HG03135 (cell line): ENCODE results near the gene LRIT1.

Experiments
- ATAC-seq: cut with Tn5 transposase; IDR thresholded peaks from one replicate; pipeline ENCODE4 v1.9.1; 2021; ENCODE audit warnings: mild to moderate bottlenecking, moderate library complexity; ENCODE audit not compliant: unreplicated experiment

The LRIT1 gene

DNA sequence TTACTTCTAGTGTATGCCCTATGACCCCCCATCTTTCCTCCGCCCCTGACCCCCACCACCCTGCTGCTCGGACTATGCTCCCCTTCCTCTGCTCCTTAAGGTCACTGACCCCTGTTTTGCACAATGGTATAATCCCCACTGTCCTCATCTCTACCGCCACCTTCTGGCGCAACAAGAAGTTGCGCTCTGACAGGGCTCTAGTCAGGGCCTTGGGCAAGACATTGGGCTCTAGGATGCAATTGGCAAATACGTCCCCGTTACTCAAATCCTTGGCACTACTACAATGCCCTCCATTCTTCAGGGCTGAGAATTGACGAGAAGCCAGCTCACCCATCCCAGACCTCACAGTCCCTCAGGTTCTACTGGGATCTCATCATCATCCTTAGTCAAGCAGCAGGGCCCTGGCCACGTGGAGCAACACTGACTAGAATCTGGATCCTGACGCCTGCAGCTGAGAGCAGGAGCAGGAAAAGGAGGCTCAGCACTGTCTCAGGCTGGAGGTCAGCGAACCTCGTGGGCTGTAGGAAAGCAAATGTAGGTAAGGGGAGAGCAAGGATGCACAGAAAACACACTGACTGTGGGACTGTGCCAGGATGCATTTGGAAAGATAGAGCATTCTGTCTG, 26.6 kb downstream of the LRIT1 start:
- peak; percentile 90 for ATAC-seq

GRCh38 chr10:84214046-84214572, 27.2 kb downstream of the LRIT1 start:
- no peak for ATAC-seq

DNA sequence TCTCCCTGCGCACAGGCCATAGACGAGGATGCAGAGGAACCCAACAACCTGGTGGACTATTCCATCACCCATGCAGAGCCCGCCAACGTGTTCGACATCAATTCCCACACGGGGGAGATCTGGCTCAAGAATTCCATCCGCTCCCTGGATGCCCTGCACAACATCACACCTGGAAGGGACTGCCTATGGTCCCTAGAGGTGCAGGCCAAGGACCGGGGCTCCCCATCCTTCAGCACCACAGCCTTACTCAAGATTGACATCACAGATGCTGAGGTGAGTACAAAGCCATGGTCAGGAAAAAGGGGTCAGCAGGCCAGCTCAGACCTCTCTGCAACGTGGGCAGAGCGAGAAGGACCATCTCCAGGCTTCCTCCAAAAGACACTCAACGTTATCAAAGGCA, 28.3 kb downstream of the LRIT1 start:
- no peak for ATAC-seq

- ATAC-seq: no peak
Observed at GRCh38 chr10:84212014-84212413, 29.3 kb downstream of the LRIT1 start.

- no peak for ATAC-seq
Observed at GRCh38 chr10:84211566-84211965, 29.8 kb downstream of the LRIT1 start.

DNA sequence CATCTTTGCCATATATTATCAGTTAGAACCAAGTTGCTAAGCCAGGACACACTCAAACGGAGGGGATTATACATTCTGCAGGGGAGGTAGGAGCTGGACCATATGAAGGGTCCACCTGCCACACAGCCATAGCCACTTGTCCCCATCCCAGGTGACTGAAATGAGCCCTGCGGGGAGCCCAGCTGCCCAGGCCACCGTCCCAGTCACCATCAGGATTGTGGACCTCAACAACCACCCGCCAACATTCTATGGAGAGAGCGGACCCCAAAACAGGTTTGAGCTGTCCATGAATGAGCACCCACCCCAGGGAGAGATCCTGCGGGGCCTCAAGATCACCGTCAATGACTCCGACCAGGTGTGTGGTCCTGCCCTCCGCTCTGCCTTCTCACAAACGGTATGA, 33.3 kb downstream of the LRIT1 start:
- ATAC-seq: no peak

DNA sequence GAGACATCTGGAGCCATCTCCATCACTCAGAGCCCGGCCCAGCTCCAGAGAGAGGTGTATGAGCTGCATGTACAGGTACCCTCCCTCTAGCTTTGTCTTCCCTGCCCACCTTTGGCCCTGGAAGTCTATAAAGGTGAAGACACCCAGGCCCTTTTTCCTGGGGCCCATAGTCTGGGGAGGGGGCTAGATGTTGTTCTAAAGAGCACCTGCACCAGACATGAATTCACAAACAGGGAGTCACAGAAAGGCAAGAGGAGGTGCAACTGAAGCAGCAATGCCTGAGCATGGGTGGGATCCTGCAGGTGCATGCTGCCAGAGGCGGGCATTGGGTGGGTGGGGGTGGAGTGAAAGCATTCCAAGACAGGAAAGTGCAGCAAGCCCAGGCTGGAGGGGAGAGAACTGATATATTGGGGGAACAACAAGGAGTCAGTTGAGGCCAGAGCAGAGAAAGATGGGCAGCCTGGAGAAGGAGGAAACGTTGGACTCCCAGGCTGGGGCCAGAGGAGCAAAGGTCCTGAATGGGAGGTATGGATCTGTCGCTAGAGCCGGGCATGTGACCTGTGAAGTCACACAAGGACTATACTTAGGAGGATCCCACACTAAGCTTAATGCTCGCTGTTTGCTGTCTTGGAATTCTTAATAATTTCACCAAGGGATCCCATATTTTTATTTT, 35.4 kb downstream of the LRIT1 start:
- ATAC-seq: no peak

DNA sequence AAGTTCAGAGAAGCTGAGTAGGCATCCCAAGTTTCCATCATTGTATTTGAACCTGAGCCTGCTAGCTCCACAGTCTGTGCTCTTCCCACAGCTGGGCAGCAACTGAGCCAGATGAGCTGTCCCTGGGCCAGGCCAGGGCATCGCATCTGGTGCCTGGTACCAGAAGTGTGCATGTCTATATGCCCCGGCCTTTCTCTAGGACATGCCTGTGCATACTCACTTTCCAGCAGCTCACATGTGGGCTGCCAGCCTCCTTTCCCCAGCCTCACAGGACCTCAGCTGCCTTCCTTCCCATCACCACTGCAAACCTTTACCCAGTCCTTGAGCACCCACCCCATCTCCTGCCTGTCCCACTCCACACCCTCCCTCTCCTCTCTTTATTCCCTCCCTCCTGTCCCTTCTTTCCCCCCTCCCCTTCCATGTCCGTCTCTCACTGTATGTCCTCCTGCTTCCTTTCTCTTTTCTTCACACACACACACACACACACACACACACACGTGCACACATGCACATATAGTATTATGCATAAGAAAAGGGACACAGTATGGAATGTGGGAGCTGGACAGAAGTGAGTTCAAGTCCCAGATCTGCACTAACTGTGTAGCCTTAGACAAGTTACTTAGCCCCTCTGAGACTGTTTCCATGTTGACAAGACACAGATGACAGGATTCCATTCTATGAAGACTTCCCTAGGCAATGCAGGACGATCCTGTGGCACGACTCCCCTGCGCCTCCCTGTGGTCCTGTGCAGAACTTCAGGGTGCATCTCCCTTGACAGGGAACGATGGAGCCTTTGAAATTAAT, 36.1 kb downstream of the LRIT1 start:
- peak; percentile 72 for ATAC-seq

GRCh38 chr10:84204610-84205009, 36.7 kb downstream of the LRIT1 start:
- no peak for ATAC-seq

- ATAC-seq: peak; percentile 49
Observed at GRCh38 chr10:84204122-84204521, 37.2 kb downstream of the LRIT1 start.

GRCh38 chr10:84202349-84202748, 39.0 kb downstream of the LRIT1 start:
- ATAC-seq: no peak

- ATAC-seq: no peak
Observed at GRCh38 chr10:84201682-84202081, 39.7 kb downstream of the LRIT1 start.

GRCh38 chr10:84201244-84201606, 40.1 kb downstream of the LRIT1 start:
- ATAC-seq: no peak

DNA sequence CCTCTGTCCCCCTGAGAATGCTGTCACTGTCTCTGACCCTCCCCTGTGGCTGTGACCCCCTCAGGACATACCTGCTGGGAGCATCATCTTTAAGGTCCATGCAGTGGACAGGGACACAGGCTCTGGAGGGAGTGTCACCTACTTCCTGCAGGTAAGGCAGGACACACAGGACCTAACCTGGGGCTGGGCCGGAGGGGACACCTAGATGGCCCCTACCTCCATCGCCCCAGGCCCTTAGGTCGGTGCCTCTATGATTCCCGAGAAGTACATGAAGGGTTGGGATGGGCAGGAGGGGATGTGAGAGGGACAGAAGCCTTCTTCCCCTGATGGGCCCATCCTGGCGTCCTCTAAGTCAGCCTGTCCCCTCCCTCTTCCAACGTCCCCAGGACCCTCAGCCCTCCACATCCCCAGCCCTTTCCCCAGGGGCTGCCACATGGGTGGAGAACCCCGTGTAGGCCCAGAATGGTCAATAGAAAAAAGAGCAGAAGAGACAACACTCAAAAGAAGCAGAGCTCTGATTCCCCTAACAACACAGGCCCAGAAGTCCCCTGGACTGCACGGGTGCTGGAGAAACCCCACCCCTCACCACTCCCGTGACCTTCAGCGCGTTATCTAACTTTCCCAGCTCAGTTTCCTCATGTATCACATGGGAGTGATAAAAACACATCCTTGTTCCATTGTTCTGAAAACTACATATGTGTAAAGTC, 40.7 kb downstream of the LRIT1 start:
- ATAC-seq: no peak

DNA sequence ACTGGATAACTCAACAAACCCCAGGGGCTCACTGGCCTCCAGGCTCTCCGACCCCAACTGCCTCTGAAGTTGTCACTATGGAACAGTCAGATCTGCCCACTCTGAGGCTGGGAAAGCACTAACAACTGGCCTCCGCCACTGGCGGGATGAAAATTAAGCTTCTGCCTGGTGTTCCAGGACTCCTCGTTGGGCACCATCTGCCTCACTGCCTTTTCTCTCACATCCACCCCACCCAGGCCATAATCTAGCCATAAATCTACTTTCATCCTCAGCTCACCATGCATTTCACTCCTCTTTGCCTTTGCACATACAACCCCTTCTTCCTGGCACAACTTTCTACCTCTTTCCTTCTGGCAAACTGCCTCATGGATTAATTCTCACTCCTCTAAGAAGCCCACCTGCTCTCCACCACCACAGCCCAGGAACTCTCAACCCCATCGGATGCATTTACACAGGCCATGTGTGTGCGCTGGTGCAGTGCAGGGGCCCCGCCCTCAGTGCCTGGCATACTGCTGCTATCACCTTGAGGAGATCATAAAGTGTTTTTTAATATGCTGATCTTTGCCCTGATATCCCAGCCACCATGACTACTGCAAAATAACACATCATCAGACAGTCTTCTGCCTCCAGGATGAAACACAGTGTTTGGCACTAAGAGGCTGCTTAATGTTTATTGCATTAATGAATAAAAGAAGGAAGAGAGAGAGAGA, 43.0 kb downstream of the LRIT1 start:
- no peak for ATAC-seq

DNA sequence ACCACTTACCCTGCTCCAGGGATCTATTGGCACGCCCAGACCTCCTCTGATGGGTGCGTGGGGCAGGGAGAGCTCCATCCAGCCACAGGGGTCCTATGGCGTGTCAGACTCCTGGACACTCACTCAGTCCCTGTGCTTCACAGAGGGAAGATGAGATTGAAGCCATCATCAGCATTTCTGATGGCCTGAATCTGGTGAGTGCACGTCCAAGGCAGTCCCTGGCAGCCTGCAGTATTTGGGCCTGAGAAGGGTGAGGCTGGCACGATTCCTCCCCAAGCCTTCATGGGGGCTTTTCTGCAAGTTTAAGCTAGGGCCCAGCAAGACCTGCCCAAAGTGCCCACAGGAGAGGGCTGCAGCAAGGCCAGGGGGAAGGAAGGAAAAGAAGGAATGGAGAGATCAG, 43.7 kb downstream of the LRIT1 start:
- ATAC-seq: no peak

DNA sequence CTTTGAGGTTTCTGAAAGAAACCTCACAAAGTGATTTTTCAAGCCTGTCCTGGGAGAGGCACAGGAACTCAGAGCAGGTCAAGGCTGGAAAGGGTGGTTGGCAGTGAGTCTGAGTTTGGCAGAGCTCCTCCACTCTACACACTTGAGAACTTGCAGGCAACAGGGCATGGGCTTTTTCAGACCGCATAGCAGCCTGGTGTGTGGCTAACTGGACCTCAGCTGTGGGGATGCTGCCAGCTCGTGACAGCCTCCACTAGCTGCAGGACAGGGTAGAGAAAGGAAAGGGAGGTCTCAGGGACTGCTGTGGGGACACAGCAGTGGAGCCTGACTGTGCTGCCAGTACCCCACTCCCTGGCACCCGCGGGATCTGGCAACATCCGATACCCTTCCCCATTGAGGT, 44.4 kb downstream of the LRIT1 start:
- ATAC-seq: no peak

DNA sequence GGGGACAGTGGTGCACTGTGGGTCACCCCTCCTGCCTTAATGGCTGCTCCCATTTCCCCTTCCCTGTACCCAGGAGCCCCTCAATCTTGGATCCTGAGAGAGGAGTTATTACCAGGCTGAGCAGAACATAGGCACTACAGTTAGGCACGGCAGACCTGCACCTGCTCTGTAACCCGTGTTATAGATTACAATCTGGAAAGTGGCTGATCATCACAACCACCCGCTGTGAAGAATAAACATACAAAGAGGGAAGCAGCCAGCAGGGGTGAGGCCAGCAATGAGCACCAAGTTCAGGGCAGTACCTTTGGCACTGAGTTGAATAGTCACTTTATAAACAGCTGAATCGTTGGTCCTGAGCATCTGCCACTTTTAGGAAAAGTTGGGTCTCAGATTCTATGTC, 45.3 kb downstream of the LRIT1 start:
- no peak for ATAC-seq

DNA sequence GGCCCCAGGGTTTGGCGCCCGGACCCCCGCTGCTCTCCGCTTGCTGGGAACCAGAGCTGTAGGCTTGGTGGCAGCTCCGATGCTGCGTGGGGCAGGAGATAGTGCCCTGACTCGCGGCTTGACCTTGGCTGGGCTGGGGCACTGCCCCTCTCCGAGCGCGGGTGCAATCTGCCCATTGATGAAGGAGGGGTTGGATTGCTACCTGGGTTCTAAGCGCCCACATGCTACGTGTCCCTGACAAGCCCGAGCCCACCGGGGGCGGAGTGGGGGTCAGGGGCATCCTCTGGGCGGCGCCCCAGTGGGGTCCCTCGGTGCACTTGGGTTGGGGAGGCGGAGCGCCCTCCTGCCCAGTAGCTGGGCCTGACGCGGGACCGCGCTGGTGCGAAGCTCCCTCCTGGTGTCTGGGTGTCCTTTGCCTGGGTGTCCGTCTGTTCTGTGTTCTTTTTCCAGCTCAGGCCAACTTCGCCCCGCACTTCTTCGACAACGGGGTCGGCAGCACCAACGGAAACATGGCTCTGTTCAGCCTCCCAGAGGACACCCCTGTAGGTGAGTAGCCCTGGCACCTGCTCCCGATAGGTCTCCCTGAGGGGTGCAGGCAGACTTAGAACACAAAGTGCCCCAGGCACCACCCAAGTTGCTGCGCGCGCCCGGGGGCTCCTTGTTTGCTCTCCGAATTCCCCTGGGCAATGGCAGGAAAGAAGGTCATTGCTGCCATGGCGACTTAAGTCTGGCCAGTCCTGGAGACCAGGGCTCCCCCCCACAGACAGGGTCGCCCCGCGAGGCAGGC, 46.1 kb downstream of the LRIT1 start:
- no peak for ATAC-seq
